HG03066 (cell line): ENCODE data around the gene RBMY1J.
"Not testable (repeated sequence)": the region's sequence is repeated elsewhere in the genome, so short reads cannot be mapped to it uniquely, and the experiment has no call there.

Source experiments
- ATAC-seq: cut with Tn5 transposase; IDR thresholded peaks from one replicate; pipeline ENCODE4 v1.9.1; 2021; ENCODE audit warnings: low read depth; ENCODE audit not compliant: unreplicated experiment

The RBMY1J gene

DNA sequence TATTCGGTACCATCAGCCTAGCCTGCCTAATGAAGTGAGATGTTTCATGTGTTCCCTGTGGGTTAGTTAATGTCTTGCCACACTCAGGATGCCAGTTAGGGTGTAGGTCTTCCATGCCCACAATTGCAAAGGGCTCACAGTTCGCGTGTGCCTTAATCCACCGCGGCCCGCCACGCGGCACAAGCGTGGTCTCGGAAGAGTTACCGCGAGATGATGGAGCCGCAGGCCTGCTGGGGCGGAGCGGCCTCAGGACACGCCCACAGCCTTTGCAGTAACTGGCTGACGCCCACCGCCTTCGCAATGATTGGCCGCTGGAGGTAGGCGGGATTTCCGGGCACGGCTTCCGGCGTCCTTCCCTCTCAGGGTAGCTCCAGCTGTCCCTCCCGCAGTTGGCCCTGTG, at the start of gene RBMY1J:
Gene RBMY1J, plus strand, starts transcription at position 301 of the 400 bp plus-strand sequence. CDS start 2,038 bp downstream, outside the sequence.
- ATAC-seq: not testable (repeated sequence)

DNA sequence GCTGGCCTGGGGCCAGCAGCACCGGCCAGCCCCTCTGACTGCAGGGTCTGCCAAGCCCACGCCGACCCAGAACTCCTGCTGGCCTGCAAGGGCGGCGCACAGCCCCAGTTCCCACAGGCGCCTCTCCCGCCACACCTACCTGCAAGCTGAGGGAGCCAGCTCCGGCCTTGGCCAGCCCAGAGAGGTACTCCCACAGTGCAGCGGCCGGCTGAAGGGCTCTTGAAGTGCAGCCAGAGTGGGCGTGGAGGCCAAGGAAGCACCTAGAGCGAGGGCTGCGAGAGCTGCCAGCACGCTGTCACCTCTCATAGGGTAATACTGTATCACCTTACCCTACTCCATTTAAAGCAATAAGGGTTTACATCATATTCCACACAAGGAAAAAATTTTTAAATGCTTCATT, 35.8 kb upstream of the RBMY1J start:
- ATAC-seq: no peak

DNA sequence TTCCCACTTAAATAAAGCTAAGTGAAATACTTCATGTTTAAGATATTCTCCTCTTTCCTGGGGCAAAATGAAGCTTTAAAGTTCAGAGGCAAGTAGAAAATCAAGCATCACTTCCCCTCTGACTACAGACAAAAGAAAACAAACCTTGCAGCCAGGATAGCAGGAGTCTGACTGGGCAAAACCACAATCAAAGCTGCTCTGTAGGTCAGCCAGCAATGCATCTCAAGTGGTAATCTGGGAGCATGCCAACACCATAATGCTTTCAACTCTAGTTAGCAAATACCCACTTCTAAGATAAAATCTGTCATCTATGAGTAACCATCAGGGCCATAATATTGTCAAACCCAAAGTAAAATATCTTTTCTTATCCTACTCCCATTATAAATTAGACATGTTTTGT, 32.6 kb upstream of the RBMY1J start:
- ATAC-seq: no peak

DNA sequence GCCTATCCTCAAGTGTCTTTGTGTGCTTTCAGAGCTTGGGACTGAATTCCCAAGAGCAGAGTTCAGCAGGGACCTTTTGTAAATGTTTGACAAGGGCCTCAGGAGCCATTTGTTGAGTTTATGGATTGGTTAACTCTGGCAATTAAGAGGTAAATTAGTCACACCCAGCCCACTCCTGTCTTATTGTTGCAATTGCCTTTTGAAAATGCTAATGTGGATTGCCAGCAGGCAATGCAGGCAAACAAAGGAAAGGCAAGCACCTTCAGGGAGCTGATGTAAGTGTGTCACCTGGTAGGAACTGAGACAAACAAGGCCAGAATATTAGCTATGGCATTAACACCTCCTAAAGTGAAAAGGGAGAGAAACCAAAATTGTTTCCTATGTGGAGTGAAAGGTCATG, 29.7 kb upstream of the RBMY1J start:
- no peak for ATAC-seq

DNA sequence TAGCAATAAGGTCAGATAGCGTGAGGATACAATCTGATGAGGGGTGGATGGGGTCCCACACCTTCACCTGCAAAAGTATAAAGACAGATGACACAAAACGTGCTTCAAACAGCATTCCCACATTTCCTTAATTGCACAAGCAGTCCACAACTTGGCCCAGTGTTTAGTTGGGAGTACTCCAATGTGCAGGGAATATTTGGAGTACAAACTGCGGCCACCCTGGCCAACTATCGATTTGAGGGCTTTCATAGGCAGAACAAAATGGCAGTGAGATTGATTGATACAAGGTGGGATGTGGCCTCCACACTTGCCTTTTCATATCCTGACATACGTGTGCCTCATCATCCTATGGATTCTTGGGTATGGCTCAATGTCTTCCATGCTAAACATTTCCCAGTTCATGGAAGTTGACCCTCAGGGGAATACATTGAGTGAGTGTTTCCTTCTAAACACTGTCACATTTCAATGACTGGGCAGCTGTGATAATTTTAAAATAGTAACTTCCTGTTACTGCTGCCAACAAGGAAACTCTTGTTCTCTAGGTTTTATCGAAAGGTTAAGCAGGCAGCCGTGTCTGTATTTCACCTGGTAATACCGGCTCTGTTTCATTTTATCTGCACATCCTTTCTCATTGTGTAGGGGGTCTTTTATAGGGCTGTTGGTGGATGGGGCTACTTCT, 41.6 kb downstream of the RBMY1J start:
- not testable (repeated sequence) for ATAC-seq

DNA sequence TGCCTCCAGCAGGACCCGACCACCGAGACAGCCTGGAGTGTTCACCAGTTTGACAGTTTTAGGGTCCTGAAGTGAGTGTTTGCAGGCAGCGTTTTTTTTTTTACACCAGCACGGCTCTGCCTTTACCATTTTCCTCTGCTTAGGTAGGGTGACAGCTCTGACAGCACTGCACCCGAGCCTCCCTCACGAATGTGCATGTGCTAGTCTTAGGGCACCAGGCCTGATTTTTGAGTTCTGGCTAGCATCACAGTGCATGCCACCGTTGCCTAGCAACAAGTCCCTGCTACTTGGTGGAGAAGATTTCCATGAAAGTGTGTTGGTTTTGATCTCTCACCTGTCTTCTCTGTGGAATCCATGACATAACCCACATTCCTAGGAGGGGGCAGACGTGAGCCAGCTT, 52.3 kb downstream of the RBMY1J start:
- not testable (repeated sequence) for ATAC-seq

DNA sequence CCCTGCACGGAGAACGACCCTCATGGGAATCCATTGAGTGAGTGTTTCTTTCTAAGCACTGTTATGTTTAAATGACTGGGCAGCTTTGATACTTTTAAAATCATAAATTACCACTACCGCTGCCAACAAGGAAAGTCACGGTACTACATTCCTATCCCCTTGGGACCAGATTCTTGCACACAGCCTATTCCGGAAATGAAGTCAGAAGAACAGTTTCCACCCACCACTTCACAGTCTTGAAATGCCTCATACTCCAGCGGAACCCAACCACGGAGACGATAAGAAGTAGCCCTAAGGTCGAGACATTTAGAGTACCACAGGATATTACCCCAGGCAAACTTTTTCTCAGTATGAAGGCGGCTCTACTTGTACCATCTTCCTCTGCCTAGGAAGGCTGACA, 58.8 kb downstream of the RBMY1J start:
- ATAC-seq: not testable (repeated sequence)
